ENCODE data around the gene IGF2BP1. TPM values are rescaled to one million over a fixed set of nuclear protein-coding genes. Genes with fewer than 3 reads are reported as not detected.
"Not testable (repeated sequence)": the region's sequence is repeated elsewhere in the genome, so short reads cannot be mapped to it uniquely, and the experiment has no call there.

Gene IGF2BP1
- total RNA-seq, 2 donors from 2014 or later, result 0.96 TPM; not detected in 1

- no peak for DNase-seq
- H3K9ac ChIP-seq (ENCODE audit: low read depth in 2 of 2, low read length in 2 of 2), result no peak overlapping the region
- intact Hi-C loops (cut with DNase I), result no loop called here
- no peaks in the 10 kb centered on the region for H3K36me3 ChIP-seq
- peaks cover 4% of the 10 kb centered on the region for H3K4me1 ChIP-seq
- H3K9me3 ChIP-seq, result no peaks in the 10 kb centered on the region
- H3K27me3 ChIP-seq, result peaks cover 89% of the 10 kb centered on the region
- no peak for TF ChIP-seq CTCF (IDR thresholded peaks at IDR 0.05)
- no peak overlapping the region for H3K27ac ChIP-seq
- H3K4me3 ChIP-seq, result no peak overlapping the region
Observed at GRCh38 chr17:49002331-49002730, 5.1 kb downstream of the IGF2BP1 start.

- intact Hi-C loops (cut with DNase I), result no loop called here
- DNase-seq, result no peak
- no peaks in the 10 kb centered on the region for H3K36me3 ChIP-seq
- no peaks in the 10 kb centered on the region for H3K4me1 ChIP-seq
- H3K4me3 ChIP-seq, result no peak overlapping the region
- H3K27me3 ChIP-seq, result peaks cover 89% of the 10 kb centered on the region
- H3K27ac ChIP-seq, result no peak overlapping the region
- H3K9me3 ChIP-seq, result no peaks in the 10 kb centered on the region
- H3K9ac ChIP-seq (ENCODE audit: low read depth in 2 of 2, low read length in 2 of 2), result no peak overlapping the region
- TF ChIP-seq CTCF (IDR thresholded peaks at IDR 0.05), result no peak
Observed at GRCh38 chr17:49002766-49003165, 5.6 kb downstream of the IGF2BP1 start.

- DNase-seq, result no peak
- no peaks in the 10 kb centered on the region for H3K4me1 ChIP-seq
- H3K27me3 ChIP-seq, result peaks cover 80% of the 10 kb centered on the region
- H3K9ac ChIP-seq (ENCODE audit: low read depth in 2 of 2, low read length in 2 of 2), result no peak overlapping the region
- H3K9me3 ChIP-seq, result no peaks in the 10 kb centered on the region
- no peak overlapping the region for H3K27ac ChIP-seq
- TF ChIP-seq CTCF (IDR thresholded peaks at IDR 0.05), result no peak
- no peak overlapping the region for H3K4me3 ChIP-seq
- H3K36me3 ChIP-seq, result no peaks in the 10 kb centered on the region
- intact Hi-C loops (cut with DNase I), result no loop called here
Observed at GRCh38 chr17:49003557-49004511, 6.6 kb downstream of the IGF2BP1 start.

- no peak for DNase-seq
- no peak overlapping the region for H3K9ac ChIP-seq (ENCODE audit: low read depth in 2 of 2, low read length in 2 of 2)
- peaks cover 73% of the 10 kb centered on the region for H3K27me3 ChIP-seq
- H3K4me3 ChIP-seq, result no peak overlapping the region
- H3K27ac ChIP-seq, result no peak overlapping the region
- H3K4me1 ChIP-seq, result no peaks in the 10 kb centered on the region
- intact Hi-C loops (cut with DNase I), result no loop called here
- no peaks in the 10 kb centered on the region for H3K36me3 ChIP-seq
- no peaks in the 10 kb centered on the region for H3K9me3 ChIP-seq
- TF ChIP-seq CTCF (IDR thresholded peaks at IDR 0.05), result no peak
Observed at GRCh38 chr17:49005140-49005539, 8.0 kb downstream of the IGF2BP1 start.

- H3K9me3 ChIP-seq; H3K4me3 ChIP-seq; H3K36me3 ChIP-seq; H3K9ac ChIP-seq (ENCODE audit: low read depth in 2 of 2, low read length in 2 of 2); intact Hi-C loops (cut with DNase I); H3K27ac ChIP-seq; DNase-seq; H3K4me1 ChIP-seq: not testable (repeated sequence)
- peaks cover 50% of the 10 kb centered on the region for H3K27me3 ChIP-seq
Observed at GRCh38 chr17:49008908-49009307, 11.7 kb downstream of the IGF2BP1 start.

GRCh38 chr17:49012769-49013255, 15.6 kb downstream of the IGF2BP1 start:
- Histone ChIP-seq H3K27me3 (peaks cover 38% of the 10 kb centered on the region), H3K9me3 (no peaks in the 10 kb centered on the region), H3K9ac (ENCODE audit: low read depth in 2 of 2, low read length in 2 of 2) (no peak overlapping the region), H3K4me1 (peaks cover 5% of the 10 kb centered on the region), H3K36me3 (no peaks in the 10 kb centered on the region), H3K4me3 (no peak overlapping the region), H3K27ac (no peak overlapping the region)
- no peak for TF ChIP-seq CTCF (IDR thresholded peaks at IDR 0.05)
- DNase-seq, result no peak
- intact Hi-C loops (cut with DNase I), result loop anchor here (10.0 kb wide), 1 partner anchor 62 kb away; no protein-coding TSS in a partner anchor
